GM04503 (cell line): ENCODE measurements around the gene RPH3AL.

Experiments
- DNase-seq: peaks from one replicate; pipeline ENCODE4 v3.0.0-alpha.2; 2012; ENCODE audit warnings: low read depth

RPH3AL gene

GRCh38 chr17:336110-337021 lies 16.2 kb downstream of the RPH3AL start:
- DNase-seq: no peak

DNA sequence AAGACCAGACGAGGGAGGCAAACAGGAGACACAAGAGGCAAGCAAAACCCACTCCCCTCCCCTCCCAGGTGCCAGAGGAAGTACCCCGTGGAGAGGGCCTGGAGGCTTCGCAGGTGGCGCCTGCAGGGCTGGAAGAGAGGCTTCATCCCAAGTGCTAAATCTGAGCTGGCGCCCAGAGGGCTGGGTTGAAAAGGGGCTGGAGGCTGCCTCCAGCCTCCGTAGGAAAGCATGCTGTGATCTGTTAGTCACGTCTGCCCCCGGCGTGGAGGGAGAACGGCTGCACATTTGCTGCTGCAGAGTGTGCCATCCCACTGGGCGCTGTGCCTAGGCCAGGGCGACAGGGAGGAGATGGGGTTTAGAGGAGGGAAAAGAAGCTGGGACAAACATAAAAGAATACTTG lies 16.9 kb downstream of the RPH3AL start:
- DNase-seq: no peak

DNA sequence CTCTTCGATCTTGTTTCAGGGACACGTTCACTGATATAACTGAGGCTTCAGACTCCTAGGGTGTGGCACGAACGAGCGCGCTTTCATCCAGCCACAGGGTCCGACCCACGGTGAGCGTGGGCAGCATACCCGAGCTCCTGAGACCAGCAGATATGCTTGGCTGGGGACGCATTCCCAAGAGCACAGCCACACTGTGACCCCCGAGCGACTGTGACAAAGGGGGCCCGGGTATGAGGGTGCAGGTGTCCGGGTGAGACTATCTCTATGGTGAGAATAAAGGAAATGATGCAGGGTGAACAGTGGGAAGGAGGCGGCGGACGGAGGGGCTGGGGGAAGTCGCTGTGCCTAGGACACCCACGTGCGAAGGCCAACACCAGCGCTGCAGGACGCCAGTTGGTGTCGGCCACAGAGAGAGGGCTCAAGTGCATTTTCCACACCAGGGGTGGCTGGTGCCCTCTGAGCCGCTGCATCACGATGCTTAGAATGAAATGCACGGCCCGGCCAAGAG lies 17.6 kb downstream of the RPH3AL start:
- DNase-seq: no peak

- no peak for DNase-seq
Observed at GRCh38 chr17:333626-334396, 18.8 kb downstream of the RPH3AL start.

DNA sequence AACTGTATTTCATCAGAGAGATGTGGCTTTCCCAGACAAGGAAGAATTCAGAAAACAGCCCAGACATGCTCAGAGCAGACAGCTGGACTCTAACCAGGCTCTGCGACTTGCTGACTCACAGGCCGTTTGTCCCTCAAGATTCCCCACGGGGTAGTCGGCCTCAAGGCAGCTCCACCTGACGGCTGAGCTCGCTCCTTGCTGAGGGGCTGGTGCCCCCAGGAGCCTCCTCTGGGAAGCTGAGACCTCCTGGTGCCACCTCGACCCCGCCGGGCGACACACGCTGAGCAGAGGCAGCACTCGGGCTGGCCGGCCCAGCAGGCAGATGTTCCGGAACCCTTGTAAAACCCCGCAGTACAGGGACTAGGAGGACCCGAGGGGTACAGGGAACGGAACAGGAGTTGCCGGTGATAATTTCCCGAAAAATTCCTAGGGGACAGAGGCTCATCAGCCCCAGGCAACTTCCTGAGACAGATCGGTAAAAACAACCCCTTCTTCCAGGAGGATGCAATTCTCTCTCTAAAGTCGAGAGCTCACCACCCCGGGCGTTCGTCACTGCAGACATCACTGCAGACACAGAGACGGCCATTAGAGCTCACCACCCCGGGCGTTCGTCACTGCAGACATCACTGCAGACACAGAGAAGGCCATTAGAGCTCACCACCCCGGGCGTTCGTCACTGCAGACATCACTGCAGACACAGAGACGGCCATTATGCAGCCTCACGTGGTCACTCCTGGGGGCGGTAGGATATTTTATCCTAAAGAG lies 19.9 kb downstream of the RPH3AL start:
- peak; percentile 36 for DNase-seq

GRCh38 chr17:332023-332422 lies 20.6 kb downstream of the RPH3AL start:
- no peak for DNase-seq

- DNase-seq: no peak
Observed at GRCh38 chr17:330993-331701, 21.5 kb downstream of the RPH3AL start.

DNA sequence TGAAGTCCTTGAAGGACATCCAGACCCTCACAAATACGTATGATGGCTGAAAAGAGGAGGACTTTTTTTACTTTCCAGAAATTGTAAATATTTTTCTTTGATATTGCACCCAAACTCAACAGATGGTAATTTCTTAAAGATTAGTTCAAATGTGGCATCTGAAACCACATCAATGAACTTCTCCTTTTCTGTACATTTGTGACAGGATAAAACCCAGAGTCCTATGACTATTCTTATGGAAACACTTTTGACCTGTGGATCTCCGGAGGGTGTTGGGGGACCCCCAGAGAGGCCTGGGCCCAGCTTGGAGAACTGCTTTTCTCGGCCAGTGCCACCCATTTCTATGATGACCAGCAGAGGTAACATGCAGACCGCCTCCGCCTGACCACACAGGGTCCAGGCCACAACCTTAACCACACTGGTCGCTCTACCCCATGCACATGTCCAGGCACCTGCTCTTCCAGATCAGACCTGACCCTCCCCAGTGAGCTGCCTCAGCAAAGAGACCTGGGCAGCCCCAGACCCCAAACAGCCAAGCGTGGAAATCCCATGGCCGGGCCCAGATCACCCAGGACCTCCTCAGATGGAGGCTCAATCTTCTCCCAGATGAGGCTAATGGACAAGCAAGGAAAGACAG lies 22.7 kb downstream of the RPH3AL start:
- DNase-seq: no peak

GRCh38 chr17:327971-328370 lies 24.6 kb downstream of the RPH3AL start:
- DNase-seq: no peak

GRCh38 chr17:327296-327695 lies 25.3 kb downstream of the RPH3AL start:
- DNase-seq: no peak

DNA sequence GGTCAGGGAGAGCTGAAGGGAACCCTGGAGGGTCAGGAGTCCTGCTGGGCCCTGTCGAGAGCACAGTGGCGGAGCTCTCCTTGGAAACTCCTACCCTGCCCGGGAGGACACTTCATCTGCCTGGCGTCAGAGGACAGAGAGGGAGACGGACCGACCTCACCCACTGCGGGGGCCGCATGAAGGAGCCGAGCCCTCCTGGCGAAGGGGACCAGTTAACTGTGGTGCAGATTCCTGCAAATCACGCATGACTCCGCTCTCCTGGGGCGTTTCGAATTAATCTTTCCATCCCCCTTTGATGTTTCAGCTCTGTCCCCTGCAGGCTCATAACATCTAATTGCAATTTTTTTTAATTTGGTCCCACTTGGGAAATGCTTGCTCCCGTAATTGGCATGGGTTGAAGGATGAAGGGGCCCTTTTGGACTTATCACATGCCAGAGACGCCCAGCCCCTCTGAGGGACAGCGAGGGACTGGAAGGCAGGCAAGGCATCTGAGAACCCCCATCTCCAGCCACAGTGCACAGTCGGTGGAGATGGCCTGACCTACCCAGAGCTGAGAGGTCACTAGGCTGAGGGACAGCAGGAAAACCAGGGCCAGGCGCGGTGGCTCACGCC lies 26.5 kb downstream of the RPH3AL start:
- DNase-seq: no peak

DNA sequence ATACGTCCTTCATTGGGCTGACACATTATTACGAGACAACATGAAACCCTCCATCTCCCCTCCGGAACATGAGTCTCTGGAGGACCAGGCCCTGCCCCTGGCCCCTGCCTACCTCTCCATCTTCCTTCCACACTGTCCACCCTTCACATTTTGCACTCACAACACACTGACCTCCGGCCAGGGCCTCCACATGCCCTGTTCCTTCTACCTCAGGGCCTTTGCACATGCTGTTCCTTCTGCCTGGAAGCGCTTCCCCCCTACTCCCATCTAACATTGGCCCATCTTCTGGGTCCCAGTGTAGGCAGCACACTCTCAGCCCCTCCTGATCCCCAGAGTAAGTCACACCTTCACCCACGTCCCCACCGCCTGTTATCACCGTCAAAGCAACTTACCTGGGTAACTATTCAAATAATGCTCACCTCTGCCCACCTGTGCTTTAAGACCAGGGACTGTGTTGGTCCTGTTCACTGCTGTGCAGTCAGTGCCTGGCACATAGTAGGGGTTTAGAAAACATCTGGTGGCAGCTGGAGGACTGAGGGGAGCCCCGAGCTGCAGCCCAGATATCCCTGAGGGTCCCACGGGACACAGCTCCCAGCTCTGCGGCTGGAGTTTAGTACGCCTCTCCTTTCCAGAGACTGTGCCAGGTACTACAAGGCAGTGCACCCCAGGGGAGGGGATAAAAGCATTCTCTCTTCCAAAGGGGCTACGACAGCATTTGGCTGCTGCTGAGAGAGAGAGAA lies 27.2 kb downstream of the RPH3AL start:
- DNase-seq: no peak

DNA sequence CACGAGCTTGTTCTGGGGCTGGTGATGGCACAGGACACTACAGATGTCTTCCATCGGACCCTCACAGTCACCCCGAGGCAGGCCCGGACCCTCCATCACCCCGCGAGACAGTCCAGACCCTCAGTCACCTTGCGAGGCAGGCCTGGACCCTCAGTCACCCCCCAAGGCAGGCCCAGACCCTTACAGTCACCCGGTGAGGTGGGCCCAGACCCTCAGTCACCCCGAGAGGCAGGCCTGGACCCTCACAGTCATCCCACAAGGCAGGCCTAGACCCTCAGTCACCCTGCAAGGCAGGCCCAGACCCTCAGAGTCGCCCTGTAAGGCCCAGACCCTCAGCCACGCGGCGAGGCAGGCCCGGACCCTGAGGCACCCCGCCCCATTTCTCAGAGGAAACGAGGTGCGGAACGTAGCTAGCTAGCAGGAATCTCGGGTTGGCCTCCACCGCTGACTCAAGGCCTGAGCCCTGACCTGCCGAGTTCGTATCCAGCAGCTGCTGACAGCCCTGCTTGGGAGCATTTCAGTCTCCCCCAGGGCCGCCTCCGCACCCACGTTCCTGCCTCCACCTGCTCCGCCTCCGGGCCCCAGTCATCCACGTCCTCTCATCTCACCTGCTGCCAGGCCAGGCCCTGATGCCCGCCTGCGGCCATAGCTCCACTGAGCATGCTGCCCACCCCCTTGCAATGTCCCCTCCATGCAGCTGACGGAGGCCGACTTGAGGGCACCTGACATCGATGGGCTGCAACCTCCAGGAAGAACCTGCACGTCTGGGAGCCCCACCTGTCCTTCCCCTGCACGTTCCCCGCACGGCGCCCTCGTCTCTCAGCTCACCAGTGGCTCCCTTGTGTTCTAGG lies 28.7 kb downstream of the RPH3AL start:
- no peak for DNase-seq

DNA sequence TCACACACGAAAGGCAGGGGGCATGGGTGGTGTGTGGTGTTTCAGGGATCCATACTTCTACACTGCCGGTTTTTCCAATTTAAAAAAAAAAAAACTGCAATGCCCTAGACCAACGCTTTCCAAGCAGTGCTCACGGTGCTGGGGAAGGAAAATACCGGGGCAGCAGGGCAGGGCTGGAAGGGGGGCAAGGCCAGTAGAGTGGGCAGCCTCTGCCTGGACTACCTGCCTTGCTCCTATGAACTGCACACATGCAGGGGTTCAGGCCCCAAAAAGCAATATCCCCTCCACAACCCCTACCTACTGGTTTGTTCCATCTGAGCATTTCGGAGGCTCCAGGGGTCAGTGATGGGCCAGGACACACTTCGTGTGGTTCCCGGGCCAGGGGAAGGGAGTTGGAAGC lies 29.4 kb downstream of the RPH3AL start:
- DNase-seq: no peak

DNA sequence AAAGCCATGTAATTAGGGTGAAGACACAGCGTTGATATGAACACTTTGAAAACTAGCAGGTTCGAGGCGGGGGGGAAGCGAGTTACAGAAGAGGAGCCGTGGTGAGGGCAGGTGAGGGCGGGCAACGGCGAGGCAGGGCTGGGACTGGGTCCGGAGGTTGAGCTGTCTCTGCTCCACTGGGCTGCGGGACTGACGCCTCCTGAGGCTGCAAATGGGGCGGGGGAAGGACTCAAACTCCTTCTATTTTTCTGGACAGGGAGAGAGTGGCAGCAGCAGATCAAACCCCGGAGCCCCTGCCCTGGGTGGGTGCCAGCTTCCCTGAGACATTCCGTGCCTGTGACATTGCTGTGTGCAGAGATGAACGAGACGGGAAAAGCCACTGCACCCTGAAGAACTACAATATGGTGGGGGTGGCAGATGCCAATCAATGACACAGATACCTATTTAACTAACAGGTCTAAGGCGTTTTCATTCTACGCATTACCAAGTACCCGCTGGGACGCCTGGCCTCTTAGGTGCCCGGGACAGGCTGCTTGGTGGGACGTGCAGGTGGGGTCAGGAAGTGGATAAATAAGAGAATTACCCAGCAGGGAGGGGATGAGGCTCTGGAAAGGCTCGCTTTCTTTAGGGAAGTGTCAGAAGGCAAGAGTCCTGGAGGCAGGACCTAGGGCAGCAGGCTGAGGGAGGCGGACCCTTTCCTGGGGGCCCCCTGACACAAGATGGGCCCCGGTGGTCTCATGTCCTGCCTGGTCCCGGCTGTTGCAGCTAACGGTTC lies 30.4 kb downstream of the RPH3AL start:
- no peak for DNase-seq

- no peak for DNase-seq
Observed at GRCh38 chr17:321386-321941, 31.1 kb downstream of the RPH3AL start.

GRCh38 chr17:320809-321385 lies 31.7 kb downstream of the RPH3AL start:
- no peak for DNase-seq

GRCh38 chr17:320139-320538 lies 32.5 kb downstream of the RPH3AL start:
- no peak for DNase-seq
